Suprapubic skin (tissue), 4 donors: ENCODE results near the gene S100A14. TPM values are rescaled to one million over a fixed set of nuclear protein-coding genes. Genes with fewer than 3 reads are reported as not detected.

Experiments used
- DNase-seq, 2 donors: peaks; one replicate each; pipeline ENCODE4 v3.0.0-alpha.2; 2019; ENCODE audit warnings: low spot score in 2 of 2
- H3K27ac ChIP-seq: fragments of 200-600 bp; sonication (generic); one replicate; pipeline ENCODE4 v1.5.1; 2019
- H3K27me3 ChIP-seq: fragments of 200-600 bp; sonication (generic); one replicate; pipeline ENCODE4 v1.5.1; 2019
- H3K36me3 ChIP-seq: fragments of 200-600 bp; sonication (generic); one replicate; pipeline ENCODE4 v1.5.1; 2019
- H3K4me1 ChIP-seq: fragments of 200-600 bp; sonication (generic); one replicate; pipeline ENCODE4 v1.5.1; 2019
- H3K4me3 ChIP-seq: fragments of 200-600 bp; sonication (generic); one replicate; pipeline ENCODE4 v1.5.1; 2019; ENCODE audit warnings: mild to moderate bottlenecking
- H3K9me3 ChIP-seq: fragments of 200-600 bp; sonication (generic); one replicate; pipeline ENCODE4 v1.5.1; 2019
- CTCF ChIP-seq, 2 donors: fragments of 200-600 bp in 1 of 2; fragments of 450-650 bp in 1 of 2; sonication (generic) in 1 of 2; IDR thresholded peaks; one replicate each; pipeline ENCODE4 v1.5.1; 2016 to 2019; ENCODE audit warnings: antibody characterized with exemption in 2 of 2, mild to moderate bottlenecking in 1 of 2, moderate library complexity in 1 of 2
- EP300 ChIP-seq: sonication (generic); formaldehyde crosslinking; IDR thresholded peaks from one replicate; pipeline ENCODE4 v1.6.1; 2017; ENCODE audit warnings: antibody characterized with exemption
- POLR2A ChIP-seq, 2 donors: fragments of 450-650 bp; IDR thresholded peaks; one replicate each; pipeline ENCODE4 v1.6.1; 2017; ENCODE audit warnings: antibody characterized with exemption in 2 of 2, mild to moderate bottlenecking in 2 of 2, moderate library complexity in 2 of 2
- POLR2AphosphoS5 ChIP-seq, 3 donors: sonication (generic); formaldehyde crosslinking; IDR thresholded peaks; one replicate each; pipeline ENCODE4 v1.6.1; 2017; ENCODE audit warnings: antibody characterized with exemption in 3 of 3
- WGBS: methylation state at CpG from one replicate; pipeline ENCODE4 v1.1.5; 2018; 5-methylcytosine and 5-hydroxymethylcytosine counted together
- total RNA-seq, 4 donors: library from RNA; depleted of rRNA; stranded (reverse); fragments of >200 nt; gene quantifications; one replicate each; pipeline ENCODE4 v1.1.0, GENCODE V29; 2016

The S100A14 gene
- total RNA-seq, 4 donors from 2014 or later, result 252 to 555 (median 445) TPM

DNA sequence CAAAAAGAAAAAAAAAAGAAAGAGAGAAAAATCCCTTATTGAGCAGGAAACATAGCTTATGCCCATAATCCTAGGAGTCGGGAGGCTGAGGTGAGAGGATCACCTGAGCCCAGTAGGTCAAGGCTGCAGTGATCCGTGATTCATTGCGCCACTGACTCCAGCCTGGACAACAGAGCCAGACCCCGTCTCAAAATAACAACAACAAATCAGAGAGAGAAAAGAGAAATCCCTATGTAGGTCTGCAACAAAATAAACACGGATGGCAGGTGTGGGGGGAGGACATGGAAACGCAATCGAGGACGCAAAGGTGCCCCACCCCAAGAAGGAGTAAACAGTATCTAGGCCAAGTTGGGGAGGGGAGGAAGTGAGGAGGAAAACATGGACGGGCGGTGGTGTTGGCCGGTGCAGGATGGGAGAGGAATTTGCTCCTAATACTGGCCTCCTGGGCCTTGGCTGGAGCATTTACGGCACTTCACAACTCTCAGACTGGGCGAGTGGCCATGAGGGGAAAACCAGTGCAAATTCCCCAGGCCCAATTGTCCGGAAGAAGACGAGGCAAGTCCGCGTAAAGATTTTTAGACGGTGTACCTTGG is 17.1 kb upstream of the S100A14 start:
- 41% methylated on average over 18 of the region's 18 CpGs for WGBS
- Histone ChIP-seq H3K36me3 (peaks cover 21% of the 10 kb centered on the region), H3K9me3 (no peaks in the 10 kb centered on the region), H3K4me3 (peak overlapping the region; percentile 87), H3K27ac (peak overlapping the region; percentile 100), H3K4me1 (peaks cover 51% of the 10 kb centered on the region), H3K27me3 (no peaks in the 10 kb centered on the region)
- TF ChIP-seq EP300 (no peak), CTCF (IDR thresholded peaks at IDR 0.05) (no peak), POLR2AphosphoS5 (IDR thresholded peaks at IDR 0.05) (no peak), POLR2A (IDR thresholded peaks at IDR 0.05) (no peak)
- DNase-seq, result no peak

DNA sequence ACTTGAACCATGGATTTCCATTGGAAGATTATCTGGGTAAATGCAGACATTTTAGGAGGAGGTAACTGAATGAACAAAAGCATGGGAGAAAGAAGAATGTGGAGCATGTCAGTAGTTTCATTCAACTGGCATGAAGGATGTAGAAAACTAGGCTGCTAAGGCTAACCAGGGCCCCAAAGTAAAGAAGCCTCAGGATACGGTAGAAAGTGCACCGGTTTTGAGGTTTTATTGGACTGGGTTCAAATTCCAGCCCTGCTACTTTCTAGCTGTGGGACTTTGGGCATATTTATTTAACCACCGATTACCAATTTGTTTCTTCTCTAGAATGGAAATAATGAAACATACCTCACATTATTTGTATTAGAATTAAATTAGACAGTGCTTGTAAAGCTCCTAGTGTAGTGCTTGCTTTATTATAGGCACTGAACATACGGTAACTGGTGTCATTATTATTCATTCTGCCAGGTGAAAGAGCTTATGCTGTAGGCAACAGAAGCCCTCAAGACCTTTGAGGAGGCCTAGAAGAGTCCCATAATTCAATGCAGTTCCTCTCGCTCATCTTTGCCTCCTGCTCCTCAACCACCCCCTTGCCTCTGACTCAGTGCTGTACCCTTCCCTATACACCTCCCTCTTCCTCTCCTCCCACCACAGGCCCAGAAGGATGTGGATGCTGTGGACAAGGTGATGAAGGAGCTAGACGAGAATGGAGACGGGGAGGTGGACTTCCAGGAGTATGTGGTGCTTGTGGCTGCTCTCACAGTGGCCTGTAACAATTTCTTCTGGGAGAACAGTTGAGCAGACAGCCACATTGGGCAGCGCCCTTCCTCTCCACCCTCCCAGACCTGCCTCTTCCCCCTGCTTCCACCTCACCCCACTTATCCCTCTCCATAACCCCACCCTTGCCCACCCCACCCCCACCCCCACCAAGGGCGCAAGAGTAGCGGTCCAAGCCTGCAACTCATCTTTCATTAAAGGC is 15.2 kb upstream of the S100A14 start:
- DNase-seq, result no peak
- Histone ChIP-seq H3K36me3 (peaks cover 2% of the 10 kb centered on the region), H3K4me3 (no peak overlapping the region), H3K27me3 (no peaks in the 10 kb centered on the region), H3K9me3 (no peaks in the 10 kb centered on the region), H3K4me1 (peaks cover 61% of the 10 kb centered on the region), H3K27ac (no peak overlapping the region)
- WGBS, result 72% methylated on average over 10 of the region's 10 CpGs
- TF ChIP-seq POLR2AphosphoS5 (IDR thresholded peaks at IDR 0.05) (no peak), EP300 (no peak), POLR2A (IDR thresholded peaks at IDR 0.05) (no peak), CTCF (IDR thresholded peaks at IDR 0.05) (no peak)

DNA sequence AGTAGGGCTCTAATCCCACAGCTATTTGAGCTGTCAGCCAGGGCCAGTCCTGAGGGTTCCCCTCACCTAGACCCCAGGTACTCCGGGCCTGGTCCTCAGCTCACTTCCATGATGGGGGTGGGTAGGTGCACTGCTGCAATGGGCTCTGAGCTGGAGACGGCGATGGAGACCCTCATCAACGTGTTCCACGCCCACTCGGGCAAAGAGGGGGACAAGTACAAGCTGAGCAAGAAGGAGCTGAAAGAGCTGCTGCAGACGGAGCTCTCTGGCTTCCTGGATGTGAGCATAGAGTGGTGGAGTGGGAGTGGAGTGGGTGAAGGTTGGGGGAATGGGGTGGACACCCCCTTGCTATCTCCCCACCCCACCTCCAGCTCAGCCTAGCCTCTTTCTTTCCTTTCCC is 14.3 kb upstream of the S100A14 start:
- no peaks in the 10 kb centered on the region for H3K27me3 ChIP-seq
- 88% methylated on average over 7 of the region's 7 CpGs for WGBS

GRCh38 chr1:153629971-153630370 is 13.8 kb upstream of the S100A14 start:
- Histone ChIP-seq H3K4me3 (no peak overlapping the region), H3K9me3 (no peaks in the 10 kb centered on the region), H3K36me3 (peaks cover 1% of the 10 kb centered on the region), H3K4me1 (peaks cover 63% of the 10 kb centered on the region), H3K27me3 (no peaks in the 10 kb centered on the region), H3K27ac (peak overlapping the region; percentile 54)
- TF ChIP-seq POLR2AphosphoS5 (IDR thresholded peaks at IDR 0.05), result no peak
- TF ChIP-seq CTCF (IDR thresholded peaks at IDR 0.05), result no peak
- no peak for TF ChIP-seq POLR2A (IDR thresholded peaks at IDR 0.05)
- no peak for TF ChIP-seq EP300
- DNase-seq, result no peak
- WGBS, result 100% methylated on average over 1 of the region's 1 CpG

More for the DNA sequence above, 14.3 kb upstream of the S100A14 start:
- Histone ChIP-seq H3K4me1 (peaks cover 63% of the 10 kb centered on the region), H3K4me3 (no peak overlapping the region), H3K36me3 (no peaks in the 10 kb centered on the region), H3K27ac (peak overlapping the region; percentile 54), H3K9me3 (no peaks in the 10 kb centered on the region)
- TF ChIP-seq EP300 (no peak), CTCF (IDR thresholded peaks at IDR 0.05) (no peak), POLR2AphosphoS5 (IDR thresholded peaks at IDR 0.05) (no peak), POLR2A (IDR thresholded peaks at IDR 0.05) (no peak)
- DNase-seq, result no peak

GRCh38 chr1:153629343-153629665 is 13.2 kb upstream of the S100A14 start:
- TF ChIP-seq EP300 (no peak), POLR2A (IDR thresholded peaks at IDR 0.05) (no peak), CTCF (IDR thresholded peaks at IDR 0.05) (no peak), POLR2AphosphoS5 (IDR thresholded peaks at IDR 0.05) (no peak)
- no peak overlapping the region for H3K4me3 ChIP-seq
- peak in 1 of 2 donors; percentile 60 for DNase-seq
- no peaks in the 10 kb centered on the region for H3K9me3 ChIP-seq
- peaks cover 7% of the 10 kb centered on the region for H3K36me3 ChIP-seq
- no peak overlapping the region for H3K27ac ChIP-seq
- H3K4me1 ChIP-seq, result peaks cover 64% of the 10 kb centered on the region
- no peaks in the 10 kb centered on the region for H3K27me3 ChIP-seq
- 86% methylated on average over 4 of the region's 5 CpGs for WGBS
